Upper lobe of left lung (tissue), 4 donors: ENCODE measurements around the gene MAP1LC3A.

Source experiments
- CTCF ChIP-seq, 6 experiments: fragments of 450-650 bp in 4 of 6; fragments of 200-600 bp in 2 of 6; sonication (generic) in 2 of 6; IDR thresholded peaks; one replicate each; pipeline ENCODE4 v1.5.1; 2016 to 2019; ENCODE audit warnings: antibody characterized with exemption in 6 of 6
- EP300 ChIP-seq, 4 donors: sonication (generic); formaldehyde crosslinking; IDR thresholded peaks; one replicate each; pipeline ENCODE4 v1.5.1; 2017; ENCODE audit warnings: antibody characterized with exemption in 4 of 4, control low read depth in 2 of 4
- POLR2A ChIP-seq, 4 donors: fragments of 450-650 bp; IDR thresholded peaks; one replicate each; pipeline ENCODE4 v1.5.1; 2016 to 2017; ENCODE audit warnings: antibody characterized with exemption in 4 of 4, mild to moderate bottlenecking in 2 of 4
- POLR2AphosphoS5 ChIP-seq, 2 donors: sonication (generic); formaldehyde crosslinking; IDR thresholded peaks; one replicate each; pipeline ENCODE4 v1.5.1; 2017; ENCODE audit warnings: antibody characterized with exemption in 2 of 2

DNA sequence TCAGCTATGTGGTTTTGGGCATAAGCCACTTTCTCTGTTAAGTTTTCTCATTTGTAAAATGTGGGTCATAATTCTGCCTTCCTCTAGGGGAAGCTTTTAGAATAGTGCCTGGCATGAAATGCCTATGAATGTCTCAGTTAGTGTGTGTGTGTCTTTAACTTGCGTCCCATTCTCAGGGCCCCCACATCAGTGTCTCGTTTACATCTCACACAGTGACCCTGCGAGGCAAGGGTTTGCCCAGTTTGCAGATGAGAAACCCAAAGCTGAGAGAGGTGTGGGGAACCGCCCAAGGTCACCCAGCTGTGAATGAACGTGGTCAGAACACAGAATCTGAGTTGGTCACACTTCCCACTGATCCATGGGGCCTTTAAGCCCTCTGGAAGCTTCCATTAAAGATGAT is 28.2 kb upstream of the MAP1LC3A start:
- no peak for TF ChIP-seq CTCF (IDR thresholded peaks at IDR 0.05)
- no peak for TF ChIP-seq POLR2A (IDR thresholded peaks at IDR 0.05)
- TF ChIP-seq POLR2AphosphoS5 (IDR thresholded peaks at IDR 0.05), result no peak
- TF ChIP-seq EP300 (IDR thresholded peaks at IDR 0.05), result no peak
